Measurements from ENCODE around the gene ZNF423. TPM values are rescaled to one million over a fixed set of nuclear protein-coding genes. Genes with fewer than 3 reads are reported as not detected.

The ZNF423 gene
- total RNA-seq, 1 donor from 2014 or later, result 16.7 TPM

DNA sequence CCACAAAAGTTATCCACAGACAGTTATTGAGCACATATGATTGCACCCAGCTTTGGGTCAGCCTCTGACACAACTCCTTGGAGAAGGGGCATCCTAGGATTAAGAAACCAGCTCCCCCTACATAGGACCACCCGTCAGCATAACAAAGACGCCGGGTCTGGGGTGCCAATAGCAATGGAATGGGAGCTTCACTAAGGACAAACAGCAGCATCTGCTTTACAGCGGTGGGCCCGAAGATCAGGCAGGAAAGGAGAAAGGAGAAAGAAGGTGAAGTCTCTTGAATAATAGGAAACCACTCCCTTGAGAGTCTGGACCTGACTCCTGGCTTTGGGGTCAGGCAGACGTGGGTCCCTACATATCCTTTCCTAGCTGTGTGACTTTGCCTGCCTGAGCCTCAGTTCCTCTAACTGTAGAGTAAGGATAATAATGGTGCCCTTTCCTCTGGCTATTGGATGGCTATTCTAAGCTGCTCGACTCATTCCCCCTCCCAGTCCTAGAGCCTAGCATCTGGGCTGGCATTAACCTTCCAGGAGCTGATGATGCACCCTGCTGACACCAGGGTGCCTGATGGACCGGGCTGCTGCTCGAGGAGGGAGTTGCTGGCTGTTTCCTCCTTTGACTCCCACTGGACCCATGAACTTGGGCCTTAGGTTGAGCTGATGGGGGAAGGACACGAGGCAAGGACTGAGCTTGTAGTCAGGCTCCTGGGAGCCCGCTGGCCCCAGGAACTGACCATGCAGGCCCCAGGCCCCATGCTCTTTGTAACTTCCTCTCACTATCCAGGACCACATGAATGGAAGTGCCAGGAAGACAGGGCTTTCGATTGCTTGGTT lies 388.2 kb downstream of the ZNF423 start:
- Histone ChIP-seq H3K4me3 (ENCODE audit: low read length in 3 of 3) (no peak overlapping the region), H3K27me3 (ENCODE audit: control insufficient read depth in 3 of 3, insufficient read depth in 3 of 3, low read length in 3 of 3) (peaks cover 3 to 17% (median 10%) of the 10 kb centered on the region in 3 donors), H3K36me3 (ENCODE audit: control insufficient read depth in 3 of 3, insufficient read depth in 3 of 3, low read length in 3 of 3) (no peaks in the 10 kb centered on the region), H3K9ac (ENCODE audit: low read depth in 1 of 3, low read length in 3 of 3) (no peak overlapping the region), H3K4me1 (ENCODE audit: control insufficient read depth in 3 of 3, insufficient read depth in 3 of 3, low read length in 3 of 3) (no peaks in the 10 kb centered on the region), H3K27ac (ENCODE audit: low read depth, low read length) (no peak overlapping the region), H3K9me3 (ENCODE audit: control insufficient read depth in 3 of 3, low read length in 3 of 3) (no peaks in the 10 kb centered on the region)

DNA sequence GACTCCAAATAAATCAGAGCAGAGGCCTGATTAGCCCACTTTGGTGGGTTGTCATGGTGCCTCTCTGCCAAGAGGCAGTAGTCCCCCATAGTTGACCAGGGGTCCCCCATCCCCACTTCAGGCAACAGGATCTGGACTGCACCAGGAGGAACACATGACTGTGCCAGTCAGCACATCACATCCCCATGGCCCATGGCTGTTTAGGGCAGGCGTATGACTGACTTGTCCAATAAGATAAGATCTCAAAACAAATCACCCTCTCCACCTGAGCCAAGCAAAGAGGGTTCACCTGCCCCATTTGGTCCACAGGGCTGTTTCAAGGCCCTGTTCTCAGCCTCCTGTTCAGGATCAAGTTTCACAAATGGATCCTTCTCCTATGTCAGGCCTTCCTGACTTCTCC lies 389.0 kb downstream of the ZNF423 start:
- H3K4me3 ChIP-seq (ENCODE audit: low read length in 3 of 3), result no peak overlapping the region
- H3K9ac ChIP-seq (ENCODE audit: low read depth in 1 of 3, low read length in 3 of 3), result no peak overlapping the region
- peaks cover 3 to 17% (median 10%) of the 10 kb centered on the region in 3 donors for H3K27me3 ChIP-seq (ENCODE audit: control insufficient read depth in 3 of 3, insufficient read depth in 3 of 3, low read length in 3 of 3)
- H3K4me1 ChIP-seq (ENCODE audit: control insufficient read depth in 3 of 3, insufficient read depth in 3 of 3, low read length in 3 of 3), result no peaks in the 10 kb centered on the region
- no peak overlapping the region for H3K27ac ChIP-seq (ENCODE audit: low read depth, low read length)
- no peaks in the 10 kb centered on the region for H3K9me3 ChIP-seq (ENCODE audit: control insufficient read depth in 3 of 3, low read length in 3 of 3)
- H3K36me3 ChIP-seq (ENCODE audit: control insufficient read depth in 3 of 3, insufficient read depth in 3 of 3, low read length in 3 of 3), result no peaks in the 10 kb centered on the region

DNA sequence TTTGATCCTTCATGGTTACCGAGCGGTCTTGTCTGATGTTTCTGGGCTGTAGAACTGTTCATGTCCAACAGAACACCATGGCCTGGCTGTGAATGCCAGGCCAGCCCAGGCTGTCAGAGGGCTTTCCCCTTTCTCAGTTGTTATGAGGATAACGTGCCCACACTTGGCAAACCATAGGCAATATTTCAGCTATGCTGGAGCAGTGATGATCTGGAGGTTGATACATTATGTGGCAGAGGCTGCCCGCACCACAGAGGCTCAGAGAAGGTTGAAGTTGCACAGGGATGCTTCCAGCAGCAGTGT lies 389.4 kb downstream of the ZNF423 start:
- H3K27me3 ChIP-seq (ENCODE audit: control insufficient read depth in 3 of 3, insufficient read depth in 3 of 3, low read length in 3 of 3), result peaks cover 3 to 17% (median 10%) of the 10 kb centered on the region in 3 donors
- no peak overlapping the region for H3K9ac ChIP-seq (ENCODE audit: low read depth in 1 of 3, low read length in 3 of 3)
- H3K4me1 ChIP-seq (ENCODE audit: control insufficient read depth in 3 of 3, insufficient read depth in 3 of 3, low read length in 3 of 3), result no peaks in the 10 kb centered on the region
- no peaks in the 10 kb centered on the region for H3K9me3 ChIP-seq (ENCODE audit: control insufficient read depth in 3 of 3, low read length in 3 of 3)
- no peak overlapping the region for H3K4me3 ChIP-seq (ENCODE audit: low read length in 3 of 3)
- H3K36me3 ChIP-seq (ENCODE audit: control insufficient read depth in 3 of 3, insufficient read depth in 3 of 3, low read length in 3 of 3), result no peaks in the 10 kb centered on the region
- H3K27ac ChIP-seq (ENCODE audit: low read depth, low read length), result no peak overlapping the region

DNA sequence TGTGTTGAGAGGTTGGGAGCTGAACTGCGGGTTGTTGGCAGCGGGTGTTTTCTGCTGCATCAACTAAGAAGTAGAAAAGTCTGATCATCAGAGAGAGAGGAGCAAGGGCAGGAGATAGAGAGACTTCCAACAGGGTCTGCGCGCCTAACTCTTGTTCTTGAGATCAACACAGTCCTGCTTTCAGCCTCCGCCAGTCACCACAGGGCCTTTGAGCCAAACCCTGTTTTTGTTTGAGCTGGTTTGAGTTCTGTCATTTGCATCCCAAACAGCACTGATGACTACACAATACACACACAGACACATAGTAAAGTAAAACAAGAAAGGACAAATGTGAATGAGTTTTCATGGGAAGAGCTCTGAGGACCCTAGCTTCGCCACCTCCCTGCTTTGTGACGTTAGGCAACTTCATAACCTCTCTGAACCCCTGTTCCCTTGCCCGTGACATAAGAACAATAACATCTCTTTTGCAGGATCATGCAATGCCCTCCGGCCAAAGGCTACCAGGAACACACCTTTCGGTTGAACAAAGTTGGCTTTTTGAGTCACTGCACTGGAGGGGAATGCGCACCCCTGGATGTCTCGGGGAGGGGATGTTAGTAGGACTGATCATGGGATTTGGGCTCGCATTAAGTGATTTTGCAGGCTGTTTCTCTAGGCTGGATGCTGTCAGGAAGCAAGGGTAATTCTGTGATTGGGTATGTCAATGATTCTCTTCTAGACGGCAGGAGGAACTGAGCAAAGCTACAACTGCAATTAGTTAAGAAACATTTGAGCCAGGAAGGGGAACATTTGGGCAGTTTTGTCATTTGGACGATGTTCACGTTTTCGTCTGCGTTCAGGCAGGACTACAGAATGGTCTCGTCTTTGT lies 390.0 kb downstream of the ZNF423 start:
- H3K4me1 ChIP-seq (ENCODE audit: control insufficient read depth in 3 of 3, insufficient read depth in 3 of 3, low read length in 3 of 3), result no peaks in the 10 kb centered on the region
- no peak overlapping the region for H3K4me3 ChIP-seq (ENCODE audit: low read length in 3 of 3)
- peaks cover 3 to 17% (median 10%) of the 10 kb centered on the region in 3 donors for H3K27me3 ChIP-seq (ENCODE audit: control insufficient read depth in 3 of 3, insufficient read depth in 3 of 3, low read length in 3 of 3)
- no peak overlapping the region for H3K9ac ChIP-seq (ENCODE audit: low read depth in 1 of 3, low read length in 3 of 3)
- H3K27ac ChIP-seq (ENCODE audit: low read depth, low read length), result no peak overlapping the region
- H3K9me3 ChIP-seq (ENCODE audit: control insufficient read depth in 3 of 3, low read length in 3 of 3), result no peaks in the 10 kb centered on the region
- H3K36me3 ChIP-seq (ENCODE audit: control insufficient read depth in 3 of 3, insufficient read depth in 3 of 3, low read length in 3 of 3), result no peaks in the 10 kb centered on the region

DNA sequence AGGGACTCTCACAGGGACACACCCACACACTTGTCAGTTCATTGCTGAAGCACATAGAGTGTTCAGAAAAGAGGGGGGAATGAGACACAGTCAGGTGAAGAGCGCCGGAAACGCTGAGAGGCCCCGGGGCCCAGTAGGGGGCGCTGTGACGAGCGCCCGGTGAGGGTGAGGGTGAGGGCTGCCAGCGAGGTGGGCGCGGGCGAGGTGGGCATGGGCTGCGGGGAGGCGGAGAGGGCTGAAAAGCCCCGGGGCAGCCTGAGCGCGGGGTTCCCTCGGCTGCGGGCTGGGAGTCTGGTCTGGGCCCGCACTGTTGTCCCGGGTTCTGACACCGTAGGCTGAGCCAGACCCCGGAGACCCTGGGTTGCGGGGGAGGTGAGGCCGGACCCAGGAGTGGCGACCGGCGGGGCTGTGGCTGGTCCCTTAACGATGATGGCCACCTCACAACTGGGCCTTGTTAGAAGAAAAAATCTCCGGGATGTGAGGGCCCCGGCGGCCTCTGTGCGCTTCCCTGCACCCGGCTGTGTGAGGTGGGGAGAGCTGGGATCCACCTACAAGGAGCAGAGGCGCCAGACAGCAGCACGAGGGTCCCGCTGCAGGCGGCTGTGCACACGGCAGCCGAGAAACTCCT lies 390.9 kb downstream of the ZNF423 start:
- H3K9me3 ChIP-seq (ENCODE audit: control insufficient read depth in 3 of 3, low read length in 3 of 3), result no peaks in the 10 kb centered on the region
- no peak overlapping the region for H3K27ac ChIP-seq (ENCODE audit: low read depth, low read length)
- H3K36me3 ChIP-seq (ENCODE audit: control insufficient read depth in 3 of 3, insufficient read depth in 3 of 3, low read length in 3 of 3), result no peaks in the 10 kb centered on the region
- H3K9ac ChIP-seq (ENCODE audit: low read depth in 1 of 3, low read length in 3 of 3), result no peak overlapping the region
- no peaks in the 10 kb centered on the region for H3K4me1 ChIP-seq (ENCODE audit: control insufficient read depth in 3 of 3, insufficient read depth in 3 of 3, low read length in 3 of 3)
- H3K27me3 ChIP-seq (ENCODE audit: control insufficient read depth in 3 of 3, insufficient read depth in 3 of 3, low read length in 3 of 3), result peaks cover 3 to 19% (median 10%) of the 10 kb centered on the region in 3 donors
- H3K4me3 ChIP-seq (ENCODE audit: low read length in 3 of 3), result no peak overlapping the region

DNA sequence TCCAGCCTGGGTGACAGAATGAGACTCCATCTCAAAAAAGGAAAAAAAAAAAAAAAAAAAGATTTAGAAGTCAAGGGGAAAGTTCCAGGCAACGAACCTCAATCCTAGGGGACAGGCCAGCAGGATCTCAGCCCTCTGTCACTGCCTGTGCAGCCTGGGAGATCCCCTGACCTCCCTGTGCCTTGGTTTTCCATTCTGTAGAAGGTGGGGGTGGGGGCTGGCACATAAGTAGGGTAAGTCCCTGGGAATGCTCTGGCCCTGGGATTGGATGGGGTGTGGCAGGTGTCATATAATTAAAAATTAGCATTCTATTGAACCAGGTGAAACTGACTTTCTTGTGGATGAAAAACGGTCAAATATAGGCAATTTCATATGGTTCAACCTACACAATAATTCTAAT lies 391.8 kb downstream of the ZNF423 start:
- Histone ChIP-seq H3K27ac (ENCODE audit: low read depth, low read length) (no peak overlapping the region), H3K4me3 (ENCODE audit: low read length in 3 of 3) (no peak overlapping the region), H3K4me1 (ENCODE audit: control insufficient read depth in 3 of 3, insufficient read depth in 3 of 3, low read length in 3 of 3) (no peaks in the 10 kb centered on the region), H3K36me3 (ENCODE audit: control insufficient read depth in 3 of 3, insufficient read depth in 3 of 3, low read length in 3 of 3) (no peaks in the 10 kb centered on the region), H3K9me3 (ENCODE audit: control insufficient read depth in 3 of 3, low read length in 3 of 3) (no peaks in the 10 kb centered on the region), H3K9ac (ENCODE audit: low read depth in 1 of 3, low read length in 3 of 3) (no peak overlapping the region), H3K27me3 (ENCODE audit: control insufficient read depth in 3 of 3, insufficient read depth in 3 of 3, low read length in 3 of 3) (peaks cover 3 to 19% (median 10%) of the 10 kb centered on the region in 3 donors)

DNA sequence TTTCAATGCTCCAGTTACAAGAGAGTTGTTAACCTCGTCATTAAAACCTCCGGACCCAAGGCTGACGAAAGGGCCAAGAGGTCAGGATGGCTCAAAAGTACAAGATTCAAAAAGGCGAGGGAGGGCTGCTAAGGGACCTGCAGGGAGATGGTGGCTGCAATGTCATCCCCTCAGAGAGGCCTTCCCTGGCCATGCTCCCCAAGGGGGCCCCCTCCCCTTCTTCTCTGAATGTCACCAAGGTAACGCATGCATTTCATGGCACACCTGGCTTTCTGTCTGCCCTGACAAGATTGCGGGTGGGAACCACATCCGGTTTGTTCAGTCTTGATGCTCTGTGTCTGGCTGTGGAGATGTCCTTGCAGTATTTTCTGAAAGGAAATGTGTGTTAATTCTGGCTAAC lies 392.4 kb downstream of the ZNF423 start:
- Histone ChIP-seq H3K36me3 (ENCODE audit: control insufficient read depth in 3 of 3, insufficient read depth in 3 of 3, low read length in 3 of 3) (no peaks in the 10 kb centered on the region), H3K4me3 (ENCODE audit: low read length in 3 of 3) (no peak overlapping the region), H3K27me3 (ENCODE audit: control insufficient read depth in 3 of 3, insufficient read depth in 3 of 3, low read length in 3 of 3) (peaks cover 3 to 19% (median 10%) of the 10 kb centered on the region in 3 donors), H3K9me3 (ENCODE audit: control insufficient read depth in 3 of 3, low read length in 3 of 3) (no peaks in the 10 kb centered on the region), H3K4me1 (ENCODE audit: control insufficient read depth in 3 of 3, insufficient read depth in 3 of 3, low read length in 3 of 3) (no peaks in the 10 kb centered on the region), H3K27ac (ENCODE audit: low read depth, low read length) (no peak overlapping the region), H3K9ac (ENCODE audit: low read depth in 1 of 3, low read length in 3 of 3) (no peak overlapping the region)

DNA sequence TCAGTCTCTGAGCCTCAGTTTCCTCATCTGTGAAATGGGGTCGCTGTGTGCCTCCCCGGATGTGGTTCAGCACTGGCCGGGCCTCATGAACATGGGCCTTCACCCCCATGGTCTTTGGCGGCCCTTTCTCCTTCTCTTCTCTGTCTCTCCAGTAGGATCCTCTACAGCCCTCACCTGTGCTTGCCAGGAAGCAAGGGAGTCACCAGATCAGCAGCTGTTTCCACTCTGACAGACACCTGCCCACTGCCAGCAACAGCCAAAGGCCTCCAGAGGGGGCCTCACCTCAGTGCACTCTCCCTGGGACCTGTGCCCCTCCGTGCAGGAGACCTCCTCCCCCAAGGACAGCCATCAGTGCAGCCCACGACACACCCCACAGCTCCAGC lies 392.9 kb downstream of the ZNF423 start:
- no peaks in the 10 kb centered on the region for H3K36me3 ChIP-seq (ENCODE audit: control insufficient read depth in 3 of 3, insufficient read depth in 3 of 3, low read length in 3 of 3)
- no peaks in the 10 kb centered on the region for H3K9me3 ChIP-seq (ENCODE audit: control insufficient read depth in 3 of 3, low read length in 3 of 3)
- no peak overlapping the region for H3K9ac ChIP-seq (ENCODE audit: low read depth in 1 of 3, low read length in 3 of 3)
- peaks cover 3 to 19% (median 10%) of the 10 kb centered on the region in 3 donors for H3K27me3 ChIP-seq (ENCODE audit: control insufficient read depth in 3 of 3, insufficient read depth in 3 of 3, low read length in 3 of 3)
- no peaks in the 10 kb centered on the region for H3K4me1 ChIP-seq (ENCODE audit: control insufficient read depth in 3 of 3, insufficient read depth in 3 of 3, low read length in 3 of 3)
- no peak overlapping the region for H3K4me3 ChIP-seq (ENCODE audit: low read length in 3 of 3)
- no peak overlapping the region for H3K27ac ChIP-seq (ENCODE audit: low read depth, low read length)

DNA sequence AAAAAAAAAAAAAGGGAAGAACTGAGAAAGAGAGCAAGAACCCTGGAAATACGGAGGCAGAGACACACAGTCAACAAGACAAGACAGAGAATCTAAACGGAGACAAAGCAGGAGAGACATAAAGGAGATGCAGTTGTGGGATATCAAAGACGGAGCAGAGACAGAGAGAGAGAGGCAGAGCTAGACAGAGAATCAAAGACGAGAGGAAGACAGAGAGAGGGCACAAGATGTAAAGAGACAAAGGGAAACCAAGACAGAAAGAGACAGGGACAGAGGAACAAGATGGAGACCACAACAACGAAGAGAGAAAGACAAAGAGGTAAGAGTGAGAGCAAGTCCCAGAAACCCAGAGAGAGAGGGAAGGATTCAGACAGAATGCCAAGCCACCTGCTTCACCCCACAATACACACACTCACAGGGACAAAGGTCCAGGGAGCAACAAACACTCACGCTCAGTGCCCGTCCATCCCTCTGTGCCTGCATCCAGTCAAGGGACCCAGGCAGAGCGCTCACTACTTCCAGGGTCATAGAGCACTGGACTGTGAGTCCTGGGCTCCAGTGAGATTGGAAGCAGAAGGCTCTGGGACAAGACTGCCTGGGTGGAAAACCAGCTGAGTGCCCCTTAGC lies 393.4 kb downstream of the ZNF423 start:
- H3K4me3 ChIP-seq (ENCODE audit: low read length in 3 of 3), result no peak overlapping the region
- no peak overlapping the region for H3K27ac ChIP-seq (ENCODE audit: low read depth, low read length)
- no peaks in the 10 kb centered on the region for H3K4me1 ChIP-seq (ENCODE audit: control insufficient read depth in 3 of 3, insufficient read depth in 3 of 3, low read length in 3 of 3)
- H3K27me3 ChIP-seq (ENCODE audit: control insufficient read depth in 3 of 3, insufficient read depth in 3 of 3, low read length in 3 of 3), result peaks cover 3 to 19% (median 10%) of the 10 kb centered on the region in 3 donors
- H3K9ac ChIP-seq (ENCODE audit: low read depth in 1 of 3, low read length in 3 of 3), result no peak overlapping the region
- no peaks in the 10 kb centered on the region for H3K36me3 ChIP-seq (ENCODE audit: control insufficient read depth in 3 of 3, insufficient read depth in 3 of 3, low read length in 3 of 3)
- H3K9me3 ChIP-seq (ENCODE audit: control insufficient read depth in 3 of 3, low read length in 3 of 3), result no peaks in the 10 kb centered on the region
